ENCODE measurements around the gene IQGAP3. TPM values are rescaled to one million over a fixed set of nuclear protein-coding genes. Genes with fewer than 3 reads are reported as not detected.
A peak's percentile ranks its signal among the peaks of the same experiment; 100 is the strongest.

Gene IQGAP3
- total RNA-seq, 1 experiment from 2014 or later: 61.7 TPM

- DNase-seq (ENCODE audit: low spot score): no peak
Observed at GRCh38 chr1:156510709-156511108, 61.7 kb downstream of the IQGAP3 start.

GRCh38 chr1:156509424-156510034, 62.8 kb downstream of the IQGAP3 start:
- no peak for DNase-seq (ENCODE audit: low spot score)

- DNase-seq (ENCODE audit: low spot score): no peak
Observed at GRCh38 chr1:156508955-156509234, 63.5 kb downstream of the IQGAP3 start.

GRCh38 chr1:156508205-156508954, 64.0 kb downstream of the IQGAP3 start:
- DNase-seq (ENCODE audit: low spot score): no peak

GRCh38 chr1:156506450-156506849, 65.9 kb downstream of the IQGAP3 start:
- DNase-seq (ENCODE audit: low spot score): no peak

- DNase-seq (ENCODE audit: low spot score): no peak
Observed at GRCh38 chr1:156505679-156506298, 66.6 kb downstream of the IQGAP3 start.

- DNase-seq (ENCODE audit: low spot score): peak; percentile 97
Observed at GRCh38 chr1:156504821-156505678, 67.3 kb downstream of the IQGAP3 start.

GRCh38 chr1:156504438-156504813, 67.9 kb downstream of the IQGAP3 start:
- peak; percentile 51 for DNase-seq (ENCODE audit: low spot score)

GRCh38 chr1:156503698-156504437, 68.5 kb downstream of the IQGAP3 start:
- DNase-seq (ENCODE audit: low spot score): peak; percentile 26

GRCh38 chr1:156502894-156503697, 69.3 kb downstream of the IQGAP3 start:
- peak; percentile 96 for DNase-seq (ENCODE audit: low spot score)

- DNase-seq (ENCODE audit: low spot score): no peak
Observed at GRCh38 chr1:156502391-156502893, 69.9 kb downstream of the IQGAP3 start.

- DNase-seq (ENCODE audit: low spot score): peak; percentile 94
Observed at GRCh38 chr1:156500793-156501506, 71.4 kb downstream of the IQGAP3 start.

- DNase-seq (ENCODE audit: low spot score): no peak
Observed at GRCh38 chr1:156500543-156500792, 71.9 kb downstream of the IQGAP3 start, which contains the start of gene MEF2D. MEF2D (minus strand) TSS chr1:156500775; CDS start chr1:156483292, 17,483 bp downstream.

GRCh38 chr1:156499842-156500542, 72.4 kb downstream of the IQGAP3 start:
- DNase-seq (ENCODE audit: low spot score): peak; percentile 17

- peak; percentile 21 for DNase-seq (ENCODE audit: low spot score)
Observed at GRCh38 chr1:156499194-156499841, 73.0 kb downstream of the IQGAP3 start.

- no peak for DNase-seq (ENCODE audit: low spot score)
Observed at GRCh38 chr1:156498432-156499193, 73.8 kb downstream of the IQGAP3 start.

GRCh38 chr1:156497743-156498431, 74.5 kb downstream of the IQGAP3 start:
- no peak for DNase-seq (ENCODE audit: low spot score)

All from HT-29 (cell line).